ENCODE results near the gene FLT3LG. TPM values are rescaled to one million over a fixed set of nuclear protein-coding genes. Genes with fewer than 3 reads are reported as not detected.

The FLT3LG gene
- total RNA-seq, 1 experiment from 2014 or later, result 6.5 TPM

DNA sequence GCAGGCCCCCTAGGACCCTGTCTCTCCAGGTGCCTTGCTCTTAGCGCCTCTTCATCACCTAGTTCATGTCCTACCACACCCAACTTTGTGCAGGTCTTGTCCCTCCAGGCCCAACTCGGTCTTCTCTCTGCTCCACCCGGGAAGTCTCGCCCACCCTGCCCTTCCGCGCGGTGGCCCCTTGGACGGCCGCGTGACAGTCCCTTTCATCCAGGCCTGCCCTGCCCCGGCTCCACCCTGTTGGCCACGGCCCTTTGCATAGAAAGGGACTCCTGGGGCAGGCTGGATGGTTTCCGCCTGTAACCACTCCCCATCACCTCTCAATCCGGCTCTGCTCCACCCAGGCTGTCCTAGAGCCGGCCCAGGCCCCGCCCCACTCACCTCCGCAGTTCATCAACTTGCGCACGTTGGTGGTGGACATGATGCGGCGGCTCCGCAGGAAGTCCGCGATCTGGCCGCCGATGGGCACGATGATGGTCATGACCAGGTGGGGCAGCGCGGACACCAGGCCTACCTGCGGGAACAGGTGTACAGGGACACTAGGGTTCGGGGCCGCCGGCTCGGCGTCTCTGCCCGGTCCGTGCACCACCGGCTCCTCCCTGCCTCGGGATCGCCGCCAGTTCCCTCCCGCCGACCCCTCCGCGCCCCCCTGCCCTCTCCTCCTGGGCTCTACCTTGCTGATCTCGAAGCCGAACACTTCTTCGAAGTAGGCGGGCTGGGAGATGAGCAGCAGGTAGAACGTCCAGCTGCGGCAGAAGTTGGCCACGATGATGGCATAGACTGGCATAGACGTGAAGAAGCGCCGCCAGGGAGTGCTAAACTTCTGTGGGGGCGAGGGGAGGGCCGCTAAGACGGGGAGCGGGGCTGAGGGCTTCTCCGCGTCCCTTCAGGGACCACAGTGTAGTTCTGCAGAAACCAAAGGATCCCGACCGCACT, 41.6 kb upstream of the FLT3LG start:
- peaks cover 13% of the 10 kb centered on the region for H3K27me3 ChIP-seq (replicated peaks; ENCODE audit: insufficient read depth, low read depth, low read length, poor library complexity)
- intact Hi-C loops (cut with micrococcal nuclease; ENCODE audit: unreplicated experiment), result no loop called here
- H3K4me1 ChIP-seq (ENCODE audit: insufficient read depth, low read length, poor library complexity, severe bottlenecking), result no peaks in the 10 kb centered on the region
- no peak for DNase-seq (ENCODE audit: low spot score)
- ChIA-PET CTCF (interaction anchor here (0.7 to 1.0 kb wide), 2 partner anchors 9 to 676 kb away, joined by 3 to 4 read pairs; partner anchors contain the start of gene SLC17A7), POLR2A (ENCODE audit: low non-redundant PET) (no interaction called here)
- BruUV-seq (replicated peaks), result no TSS peak
- no peak overlapping the region for H3K4me3 ChIP-seq (ENCODE audit: low read depth, low read length, poor library complexity, severe bottlenecking)
- H3K36me3 ChIP-seq (ENCODE audit: insufficient read depth, low read length, poor library complexity, severe bottlenecking), result no peaks in the 10 kb centered on the region
- no peak overlapping the region for H3K27ac ChIP-seq (ENCODE audit: low read depth, low read length, poor library complexity, severe bottlenecking)
- no peaks in the 10 kb centered on the region for H3K9me3 ChIP-seq (ENCODE audit: low read depth, low read length, poor library complexity, severe bottlenecking)
- TF ChIP-seq CTCF (conservative IDR thresholded peaks at IDR 0.05; ENCODE audit: low read depth, low read length) (no peak), EZH2 (IDR thresholded peaks at IDR 0.05; ENCODE audit: borderline replicate concordance, low read depth, low read length, poor library complexity, severe bottlenecking) (no peak)

- H3K4me1 ChIP-seq (ENCODE audit: insufficient read depth, low read length, poor library complexity, severe bottlenecking), result no peaks in the 10 kb centered on the region
- H3K27ac ChIP-seq (ENCODE audit: low read depth, low read length, poor library complexity, severe bottlenecking), result no peak overlapping the region
- no peak for DNase-seq (ENCODE audit: low spot score)
- H3K36me3 ChIP-seq (ENCODE audit: insufficient read depth, low read length, poor library complexity, severe bottlenecking), result no peaks in the 10 kb centered on the region
- H3K4me3 ChIP-seq (ENCODE audit: low read depth, low read length, poor library complexity, severe bottlenecking), result no peak overlapping the region
- TF ChIP-seq EZH2 (IDR thresholded peaks at IDR 0.05; ENCODE audit: borderline replicate concordance, low read depth, low read length, poor library complexity, severe bottlenecking), result no peak
- TF ChIP-seq CTCF (conservative IDR thresholded peaks at IDR 0.05; ENCODE audit: low read depth, low read length), result no peak
- intact Hi-C loops (cut with micrococcal nuclease; ENCODE audit: unreplicated experiment), result no loop called here
- ChIA-PET CTCF (no interaction called here), POLR2A (ENCODE audit: low non-redundant PET) (no interaction called here)
- BruUV-seq (replicated peaks), result no TSS peak
- no peaks in the 10 kb centered on the region for H3K9me3 ChIP-seq (ENCODE audit: low read depth, low read length, poor library complexity, severe bottlenecking)
- peaks cover 11% of the 10 kb centered on the region for H3K27me3 ChIP-seq (replicated peaks; ENCODE audit: insufficient read depth, low read depth, low read length, poor library complexity)
Measured at GRCh38 chr19:49433240-49433901, 40.6 kb upstream of the FLT3LG start.

DNA sequence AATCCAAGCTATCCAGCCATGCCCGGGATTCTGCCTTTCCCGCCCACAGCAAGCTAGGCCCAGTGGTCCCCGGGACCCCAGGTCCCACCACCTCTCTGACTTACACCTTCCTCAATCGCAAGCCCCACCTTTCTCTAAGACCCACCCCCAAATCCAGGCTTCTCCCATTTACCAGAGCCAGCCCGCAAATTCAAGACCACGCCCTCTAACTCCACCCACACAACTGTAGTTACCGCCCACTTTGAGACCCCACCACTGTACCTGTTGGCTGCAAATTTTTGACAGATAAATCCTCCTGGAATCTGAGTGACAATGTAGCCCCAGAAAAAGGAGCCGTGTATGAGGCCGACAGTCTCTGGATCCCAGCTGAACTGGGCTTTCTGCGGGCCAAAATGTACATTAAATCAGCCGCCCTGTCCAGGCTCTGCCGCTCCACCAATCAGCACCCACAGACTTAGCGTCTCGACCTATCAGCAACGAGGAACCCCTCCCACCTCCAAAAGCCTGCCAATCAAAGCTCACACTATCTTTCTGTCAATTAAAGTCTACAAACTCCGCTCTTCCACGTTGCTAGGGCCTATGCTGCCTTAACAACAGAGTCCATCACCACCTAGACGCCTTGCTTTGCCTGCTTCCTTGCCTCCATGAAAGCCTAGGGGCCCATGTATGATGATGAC, 39.0 kb upstream of the FLT3LG start:
- no peaks in the 10 kb centered on the region for H3K36me3 ChIP-seq (ENCODE audit: insufficient read depth, low read length, poor library complexity, severe bottlenecking)
- intact Hi-C loops (cut with micrococcal nuclease; ENCODE audit: unreplicated experiment), result no loop called here
- ChIA-PET CTCF (no interaction called here), POLR2A (ENCODE audit: low non-redundant PET) (no interaction called here)
- no peak overlapping the region for H3K27ac ChIP-seq (ENCODE audit: low read depth, low read length, poor library complexity, severe bottlenecking)
- H3K9me3 ChIP-seq (ENCODE audit: low read depth, low read length, poor library complexity, severe bottlenecking), result no peaks in the 10 kb centered on the region
- no peak for DNase-seq (ENCODE audit: low spot score)
- BruUV-seq (replicated peaks), result no TSS peak
- H3K4me1 ChIP-seq (ENCODE audit: insufficient read depth, low read length, poor library complexity, severe bottlenecking), result no peaks in the 10 kb centered on the region
- H3K4me3 ChIP-seq (ENCODE audit: low read depth, low read length, poor library complexity, severe bottlenecking), result no peak overlapping the region
- TF ChIP-seq CTCF (conservative IDR thresholded peaks at IDR 0.05; ENCODE audit: low read depth, low read length) (no peak), EZH2 (IDR thresholded peaks at IDR 0.05; ENCODE audit: borderline replicate concordance, low read depth, low read length, poor library complexity, severe bottlenecking) (no peak)
- peaks cover 24% of the 10 kb centered on the region for H3K27me3 ChIP-seq (replicated peaks; ENCODE audit: insufficient read depth, low read depth, low read length, poor library complexity)
